Natural killer cell (primary cell): ENCODE data around the gene TUBG1. TPM values are rescaled to one million over a fixed set of nuclear protein-coding genes. Genes with fewer than 3 reads are reported as not detected.
"Not testable (repeated sequence)": the region's sequence is repeated elsewhere in the genome, so short reads cannot be mapped to it uniquely, and the experiment has no call there.

Source experiments
- ATAC-seq, 3 donors: fragments of 150-1000 bp in 2 of 3; fragments of 200-7000 bp in 1 of 3; cut with Tn5 transposase; 1 replicate in 1 of 3; 2 replicates in 2 of 3; pipeline ENCODE4 v1.10.0; 2021; ENCODE audit warnings: mild to moderate bottlenecking in 2 of 3, moderate library complexity in 2 of 3
- DNase-seq, 2 donors: peaks; one replicate each; pipeline versions ENCODE4 v3.0.0 to v3.0.0-alpha.2; 2013 to 2021; ENCODE audit warnings: mixed read lengths in 1 of 2
- H3K27ac ChIP-seq: one replicate; pipeline ENCODE4 v1.5.1; 2013; ENCODE audit warnings: mild to moderate bottlenecking, low read length
- H3K27me3 ChIP-seq: one replicate; pipeline ENCODE4 v1.6.1; 2013; ENCODE audit warnings: low read length; ENCODE audit not compliant: control insufficient read depth, insufficient read depth
- H3K36me3 ChIP-seq: one replicate; pipeline ENCODE4 v1.6.1; 2013; ENCODE audit warnings: low read length; ENCODE audit not compliant: control insufficient read depth, insufficient read depth
- H3K4me1 ChIP-seq: one replicate; pipeline ENCODE4 v1.6.1; 2013; ENCODE audit warnings: low read length; ENCODE audit not compliant: control insufficient read depth, insufficient read depth
- H3K4me3 ChIP-seq: one replicate; pipeline ENCODE4 v1.5.1; 2013; ENCODE audit warnings: low read length
- H3K9me3 ChIP-seq: one replicate; pipeline ENCODE4 v1.6.1; 2013; ENCODE audit warnings: low read length; ENCODE audit not compliant: control insufficient read depth, insufficient read depth
- H3K27ac Mint-ChIP-seq, 2 donors: one replicate each; pipeline ENCODE4 v1.8.0; 2022; ENCODE audit warnings: mild to moderate bottlenecking in 2 of 2, mixed read lengths in 2 of 2, moderate library complexity in 1 of 2
- H3K27me3 Mint-ChIP-seq, 2 donors: one replicate each; pipeline ENCODE4 v1.8.0; 2022; ENCODE audit warnings: low read depth in 2 of 2, mixed read lengths in 2 of 2
- H3K36me3 Mint-ChIP-seq: one replicate; pipeline ENCODE4 v1.8.0; 2022; ENCODE audit warnings: mixed read lengths
- H3K4me1 Mint-ChIP-seq, 2 donors: one replicate each; pipeline ENCODE4 v1.8.0; 2022; ENCODE audit warnings: mixed read lengths in 2 of 2
- H3K4me3 Mint-ChIP-seq: one replicate; pipeline ENCODE4 v1.8.0; 2022; ENCODE audit warnings: mild to moderate bottlenecking, moderate library complexity, mixed read lengths
- H3K9me3 Mint-ChIP-seq, 2 donors: one replicate each; pipeline ENCODE4 v1.8.0; 2022; ENCODE audit warnings: mixed read lengths in 2 of 2
- WGBS: methylation state at CpG from one replicate; pipeline ENCODE4 v1.1.7; 2013; ENCODE audit warnings: missing lambda C conversion rate; ENCODE audit not compliant: insufficient coverage; 5-methylcytosine and 5-hydroxymethylcytosine counted together
- intact Hi-C: fragments of 100-400 bp; cut with micrococcal nuclease; formaldehyde crosslinking; loops from one replicate; pipeline ENCODE4 v1.14.2; 2022
- total RNA-seq, 4 donors: library from RNA; stranded (reverse); fragments of 120-200 nt in 1 of 4; gene quantifications; one replicate each; pipeline versions ENCODE4 v1.2.3 to v1.2.4, GENCODE V29; 2013 to 2022
- TF ChIP-seq, protein P1 (sequence below): fragments of 200-600 bp; IDR thresholded peaks from one replicate; pipeline ENCODE4 v1.8.0; 2022; ENCODE audit warnings: antibody characterized with exemption

Gene TUBG1
- total RNA-seq, 3 donors from 2014 or later (not counting 1 experiment from before 2014, with no cell fraction given): 9.7 to 16.5 (median 13.0) TPM

GRCh38 chr17:42608305-42609181, 940 bp upstream of the TUBG1 start:
- intact Hi-C loops: loop anchor here (2.0 to 5.0 kb wide), 4 partner anchors 32 to 220 kb away; partner anchors contain the start of genes MLX, PSMC3IP and STAT3
- H3K36me3 Mint-ChIP-seq: no peaks in the 10 kb centered on the region
- peaks cover 13% of the 10 kb centered on the region for H3K36me3 ChIP-seq
- H3K27me3 ChIP-seq: no peaks in the 10 kb centered on the region
- H3K27ac ChIP-seq: peak overlapping the region; percentile 90
- DNase-seq (peak; percentile 25 to 51), ATAC-seq (peak; percentile 56 to 76 (median 59))
- TF ChIP-seq, protein P1, sequence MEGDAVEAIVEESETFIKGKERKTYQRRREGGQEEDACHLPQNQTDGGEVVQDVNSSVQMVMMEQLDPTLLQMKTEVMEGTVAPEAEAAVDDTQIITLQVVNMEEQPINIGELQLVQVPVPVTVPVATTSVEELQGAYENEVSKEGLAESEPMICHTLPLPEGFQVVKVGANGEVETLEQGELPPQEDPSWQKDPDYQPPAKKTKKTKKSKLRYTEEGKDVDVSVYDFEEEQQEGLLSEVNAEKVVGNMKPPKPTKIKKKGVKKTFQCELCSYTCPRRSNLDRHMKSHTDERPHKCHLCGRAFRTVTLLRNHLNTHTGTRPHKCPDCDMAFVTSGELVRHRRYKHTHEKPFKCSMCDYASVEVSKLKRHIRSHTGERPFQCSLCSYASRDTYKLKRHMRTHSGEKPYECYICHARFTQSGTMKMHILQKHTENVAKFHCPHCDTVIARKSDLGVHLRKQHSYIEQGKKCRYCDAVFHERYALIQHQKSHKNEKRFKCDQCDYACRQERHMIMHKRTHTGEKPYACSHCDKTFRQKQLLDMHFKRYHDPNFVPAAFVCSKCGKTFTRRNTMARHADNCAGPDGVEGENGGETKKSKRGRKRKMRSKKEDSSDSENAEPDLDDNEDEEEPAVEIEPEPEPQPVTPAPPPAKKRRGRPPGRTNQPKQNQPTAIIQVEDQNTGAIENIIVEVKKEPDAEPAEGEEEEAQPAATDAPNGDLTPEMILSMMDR: no peak
- H3K4me1 ChIP-seq: peaks cover 32% of the 10 kb centered on the region
- WGBS: 0% methylated on average over 30 of the region's 30 CpGs
- peak overlapping the region; percentile 98 for H3K4me3 ChIP-seq
- no peaks in the 10 kb centered on the region for H3K9me3 ChIP-seq
- H3K27me3 Mint-ChIP-seq: no peaks in the 10 kb centered on the region
- H3K4me3 Mint-ChIP-seq: peak overlapping the region; percentile 100
- peak overlapping the region; percentile 96 to 97 for H3K27ac Mint-ChIP-seq
- H3K9me3 Mint-ChIP-seq: no peaks in the 10 kb centered on the region
- H3K4me1 Mint-ChIP-seq: peaks cover 48 to 61% of the 10 kb centered on the region in 2 donors

DNA sequence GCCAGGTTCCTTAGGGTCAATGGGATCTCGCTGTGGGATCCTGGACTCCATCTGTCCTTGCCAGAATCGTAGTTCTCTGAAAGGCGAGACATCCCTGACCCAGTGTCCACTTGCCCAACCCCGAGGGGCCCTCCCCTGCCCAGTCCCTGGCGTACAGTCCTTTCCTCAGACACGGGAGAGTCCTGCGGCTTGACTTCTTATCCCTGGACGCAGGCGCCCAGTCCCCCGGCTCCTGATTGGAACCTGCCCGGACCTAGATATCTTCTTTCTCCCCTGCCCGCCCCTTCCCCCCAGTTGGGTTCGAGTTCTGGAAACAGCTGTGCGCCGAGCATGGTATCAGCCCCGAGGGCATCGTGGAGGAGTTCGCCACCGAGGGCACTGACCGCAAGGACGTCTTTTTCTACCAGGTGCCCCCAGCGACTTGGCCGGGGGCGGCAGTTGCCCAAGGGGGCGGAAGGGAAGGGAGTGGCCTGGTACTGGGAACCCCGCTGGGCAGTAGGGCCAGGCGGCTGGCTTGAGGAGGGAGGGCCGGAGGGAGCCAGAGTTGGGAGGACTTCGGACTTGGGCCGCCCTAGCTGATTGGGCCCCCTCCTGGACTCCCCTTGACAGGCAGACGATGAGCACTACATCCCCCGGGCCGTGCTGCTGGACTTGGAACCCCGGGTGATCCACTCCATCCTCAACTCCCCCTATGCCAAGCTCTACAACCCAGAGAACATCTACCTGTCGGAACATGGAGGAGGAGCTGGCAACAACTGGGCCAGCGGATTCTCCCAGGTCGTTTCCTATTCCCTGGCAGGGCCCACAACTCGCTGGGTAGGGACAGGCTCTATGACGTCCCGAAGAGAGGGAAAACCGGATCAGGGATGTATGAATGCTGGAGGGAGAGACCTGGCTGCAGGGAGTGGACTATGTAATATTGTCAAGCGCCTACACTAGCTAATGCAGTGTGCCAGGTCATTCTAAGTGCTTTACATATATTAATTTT, 625 bp downstream of the TUBG1 start:
- Mint-ChIP-seq H3K4me1 (peaks cover 36 to 45% of the 10 kb centered on the region in 2 donors), H3K4me3 (peak overlapping the region; percentile 100), H3K27ac (peak overlapping the region; percentile 96 to 97)
- H3K36me3 Mint-ChIP-seq, H3K27me3 Mint-ChIP-seq, DNase-seq, H3K9me3 Mint-ChIP-seq, H3K27me3 ChIP-seq, ATAC-seq, H3K9me3 ChIP-seq: not testable (repeated sequence)
- Histone ChIP-seq H3K4me3 (peak overlapping the region; percentile 73), H3K36me3 (peaks cover 25% of the 10 kb centered on the region), H3K27ac (peak overlapping the region; percentile 67), H3K4me1 (peaks cover 32% of the 10 kb centered on the region)
- intact Hi-C loops: loop anchor here (2.0 to 5.0 kb wide), 4 partner anchors 33 to 221 kb away; partner anchors contain the start of genes MLX, PSMC3IP and STAT3
- WGBS: 25% methylated on average over 31 of the region's 42 CpGs

DNA sequence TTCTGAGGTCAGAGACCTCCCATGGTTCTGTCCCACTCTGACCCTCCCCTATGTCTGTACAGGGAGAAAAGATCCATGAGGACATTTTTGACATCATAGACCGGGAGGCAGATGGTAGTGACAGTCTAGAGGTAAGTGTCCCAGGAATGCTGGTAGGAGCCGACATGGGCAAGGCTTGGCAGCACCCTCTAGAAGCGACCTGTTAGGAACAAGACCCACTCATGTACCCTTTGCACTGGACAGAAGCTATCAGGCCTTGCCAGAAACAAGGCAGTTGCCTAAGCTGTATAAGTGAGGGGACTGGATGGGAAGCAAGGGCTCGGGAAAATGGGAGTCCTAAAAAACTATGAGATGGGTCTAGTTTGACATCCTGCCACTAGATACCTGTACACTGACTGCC, 2.5 kb downstream of the TUBG1 start:
- ATAC-seq: no peak
- 99% methylated on average over 4 of the region's 4 CpGs for WGBS

More for the DNA sequence above, 2.5 kb downstream of the TUBG1 start:
- Mint-ChIP-seq H3K4me1 (peaks cover 22 to 27% of the 10 kb centered on the region in 2 donors), H3K4me3 (no peak overlapping the region), H3K9me3 (no peaks in the 10 kb centered on the region), H3K27ac (no peak overlapping the region), H3K27me3 (no peaks in the 10 kb centered on the region), H3K36me3 (no peaks in the 10 kb centered on the region)
- TF ChIP-seq, protein P1: no peak
- Histone ChIP-seq H3K9me3 (no peaks in the 10 kb centered on the region), H3K4me3 (no peak overlapping the region), H3K27me3 (no peaks in the 10 kb centered on the region), H3K4me1 (peaks cover 17% of the 10 kb centered on the region), H3K36me3 (peaks cover 30% of the 10 kb centered on the region), H3K27ac (no peak overlapping the region)
- intact Hi-C loops: no loop called here
- DNase-seq: no peak
